ENCODE results near the gene ARHGAP10.

The ARHGAP10 gene

DNA sequence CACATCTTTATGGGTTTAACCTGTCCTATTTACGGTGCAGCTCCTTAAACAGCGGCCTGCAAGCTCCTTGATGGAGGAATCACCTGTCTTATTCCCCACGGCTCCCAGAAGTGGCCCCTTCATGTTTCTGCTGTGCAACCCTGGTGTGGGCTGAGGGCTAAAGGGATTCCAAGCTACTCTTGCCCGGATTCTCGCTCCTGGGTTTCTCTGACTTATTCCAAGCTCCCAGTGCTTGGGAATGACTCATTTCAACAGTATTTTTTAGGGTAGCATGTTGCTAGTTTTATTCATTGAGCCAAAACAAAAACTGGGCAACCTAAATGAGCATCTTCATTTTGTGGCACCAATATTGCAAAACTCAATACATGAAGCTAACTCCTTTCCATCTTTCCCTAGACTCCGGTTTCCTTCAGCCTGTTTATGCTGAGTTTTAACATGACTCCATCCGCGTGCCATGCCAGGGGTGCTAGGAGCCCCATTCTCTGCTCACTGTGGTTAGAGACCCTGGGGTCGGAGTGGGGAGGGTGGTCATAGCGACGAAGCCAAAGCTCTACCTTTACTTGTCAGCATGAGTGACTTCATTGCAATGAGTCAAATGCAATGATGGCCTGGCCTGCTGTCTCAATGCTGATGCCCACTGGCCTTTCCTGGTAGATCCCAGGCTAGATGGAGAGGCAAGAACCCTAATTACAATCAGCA, 360.6 kb downstream of the ARHGAP10 start:
- no peak for DNase-seq (ENCODE audit: low spot score)

DNA sequence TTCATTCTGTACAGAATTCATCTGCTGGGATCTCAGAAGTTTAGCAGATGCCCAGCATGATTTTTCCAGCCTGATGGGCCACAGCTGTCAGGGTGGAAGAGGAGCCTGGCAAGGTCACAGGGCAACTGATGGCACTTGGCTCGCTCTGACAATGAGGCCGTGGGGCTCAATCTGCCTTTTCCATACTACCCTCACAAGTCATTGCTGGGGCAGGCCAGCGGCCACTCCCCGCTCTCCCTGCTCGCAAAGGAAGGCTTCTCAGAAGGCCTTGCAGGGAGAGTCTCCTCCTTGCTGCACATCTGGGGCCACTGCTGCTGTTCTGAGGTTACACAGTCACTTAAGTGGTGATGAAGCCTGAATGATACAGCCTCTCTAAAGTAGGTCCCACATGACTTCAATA, 361.2 kb downstream of the ARHGAP10 start:
- DNase-seq (ENCODE audit: low spot score) = no peak

DNA sequence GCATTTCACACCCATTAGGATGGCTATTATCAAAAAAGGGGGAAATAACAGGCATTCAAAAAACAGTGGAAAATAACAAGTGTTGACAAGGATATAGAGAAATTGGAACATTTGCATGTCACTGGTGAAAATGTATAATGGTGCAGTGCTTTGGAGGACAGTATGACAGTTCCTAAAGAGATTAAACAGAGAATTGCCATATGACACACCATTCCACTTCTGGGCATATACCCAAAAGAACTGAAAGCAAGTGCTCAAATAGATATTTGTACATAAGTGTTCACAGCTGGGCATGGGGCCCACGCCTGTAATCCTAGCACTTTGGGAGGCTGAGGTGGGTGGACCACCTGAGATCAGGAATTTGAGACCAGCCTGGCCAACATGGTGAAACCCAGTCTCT, 362.3 kb downstream of the ARHGAP10 start:
- DNase-seq (ENCODE audit: low spot score) = no peak

DNA sequence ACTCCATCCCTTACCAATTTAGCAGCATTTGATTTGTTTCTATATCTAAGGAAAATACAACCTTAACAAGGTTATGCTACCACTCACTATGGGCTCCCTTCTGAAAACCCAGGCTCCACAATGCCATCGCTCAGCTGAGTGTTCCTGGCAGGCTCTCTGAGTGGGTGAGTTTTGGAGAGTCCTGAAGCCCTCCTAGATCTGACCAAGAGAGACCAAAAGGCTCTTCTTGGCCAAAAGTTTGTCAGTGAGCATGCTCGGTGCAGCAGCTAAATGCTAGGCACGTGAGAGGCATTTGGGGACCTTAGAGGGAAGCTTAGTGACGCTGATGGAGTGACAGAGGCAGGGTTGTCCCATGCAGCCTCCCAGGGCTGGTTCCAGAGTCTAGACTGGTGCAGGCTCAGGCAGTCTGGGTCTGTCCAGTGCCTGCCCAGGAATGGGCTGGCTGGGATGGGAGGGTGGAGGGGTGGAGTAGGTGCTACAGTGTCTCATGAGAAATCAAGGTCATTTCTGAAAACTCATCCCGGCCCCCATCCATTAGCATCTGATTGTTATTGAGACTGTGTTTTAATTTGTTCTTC, 363.5 kb downstream of the ARHGAP10 start:
- DNase-seq (ENCODE audit: low spot score) = no peak

DNA sequence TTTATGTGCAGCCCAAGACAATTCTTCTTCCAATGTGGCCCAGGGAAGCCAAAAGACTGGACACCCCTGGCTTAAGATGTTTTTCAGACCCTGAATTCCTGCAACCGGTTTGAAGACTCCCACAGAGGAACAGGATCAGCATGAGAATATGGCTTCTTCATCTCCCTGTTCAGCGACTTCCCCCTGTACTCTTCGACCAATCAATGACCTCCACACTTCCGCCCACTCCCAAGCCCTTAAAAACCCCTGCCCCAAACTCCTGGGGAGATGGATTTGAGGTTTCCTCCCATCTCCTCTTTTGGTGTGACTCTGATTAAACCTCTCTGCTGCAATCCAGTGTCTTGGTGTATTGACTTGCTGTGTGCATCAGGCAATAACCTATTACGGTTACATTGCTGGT, 365.9 kb downstream of the ARHGAP10 start:
- no peak for DNase-seq (ENCODE audit: low spot score)

DNA sequence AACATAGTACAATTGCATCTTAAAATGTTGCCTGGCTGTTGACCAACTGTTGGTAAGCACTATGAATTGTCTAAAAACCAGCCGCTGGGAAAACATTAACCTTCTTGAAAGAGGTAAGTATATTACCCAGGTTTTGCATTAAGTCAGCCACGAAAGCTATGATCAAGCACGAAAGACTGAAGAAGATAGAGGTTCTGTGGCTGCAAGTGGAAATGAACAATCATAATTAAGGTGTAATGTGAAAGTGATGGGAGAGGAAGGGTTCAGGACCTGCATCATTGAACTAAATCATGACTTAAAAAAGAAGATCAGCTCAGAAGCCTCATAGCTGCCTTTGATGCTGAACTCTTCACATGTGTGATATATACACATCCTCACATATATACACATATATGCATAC, 369.3 kb downstream of the ARHGAP10 start:
- no peak for DNase-seq (ENCODE audit: low spot score)

DNA sequence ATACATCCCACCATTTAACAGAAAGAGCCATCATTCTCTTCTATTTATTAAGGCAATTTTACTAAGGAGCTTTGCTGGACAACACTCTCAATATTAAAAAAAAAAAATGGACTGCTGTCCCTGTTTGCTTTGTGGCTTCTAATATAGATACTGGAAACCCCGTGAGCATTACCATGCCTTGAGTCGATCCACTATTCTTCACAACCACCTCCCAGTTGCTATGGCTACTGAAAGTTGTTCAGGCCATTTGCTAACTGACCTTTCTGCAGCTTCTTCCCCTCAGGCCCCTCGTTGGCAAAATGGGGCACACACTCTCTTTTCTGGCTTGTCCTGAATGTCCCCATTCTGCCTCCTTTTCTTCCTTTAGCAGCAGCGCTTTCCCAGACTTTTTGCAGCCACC, 369.9 kb downstream of the ARHGAP10 start:
- DNase-seq (ENCODE audit: low spot score) = no peak

DNA sequence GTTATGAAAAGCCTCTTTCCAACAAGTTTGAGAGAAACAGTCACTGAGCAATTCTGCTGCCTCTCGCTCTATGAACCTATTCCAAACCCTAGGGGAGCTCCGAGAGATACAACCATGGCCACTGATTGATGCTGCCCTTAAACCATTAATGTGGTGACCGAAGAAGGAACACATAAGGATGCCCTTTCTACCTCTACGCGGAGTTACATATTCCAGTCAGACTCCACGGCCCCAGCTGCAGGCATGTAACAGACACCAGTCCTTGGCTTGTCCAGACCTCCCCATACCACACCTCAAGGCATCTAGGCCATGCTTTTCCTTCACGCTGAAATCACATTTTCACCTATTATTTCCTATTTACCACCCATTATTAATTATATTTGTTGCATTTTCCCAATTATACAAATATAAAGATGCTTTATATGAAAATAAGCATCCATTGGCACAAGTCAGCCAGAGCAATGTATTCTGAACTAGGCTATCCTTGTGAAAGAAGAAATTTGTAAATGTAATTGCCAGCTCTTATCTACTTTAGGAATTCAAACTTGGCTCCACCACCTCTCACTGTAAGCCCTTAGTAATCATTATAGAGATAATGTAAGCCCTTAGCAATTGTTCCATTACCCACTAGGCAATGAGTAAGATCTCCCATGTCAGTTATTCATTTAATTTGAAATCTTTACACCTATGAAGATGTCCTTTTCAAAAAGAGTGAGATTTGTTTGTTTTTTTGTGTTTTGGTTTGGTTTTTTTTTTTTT, 371.9 kb downstream of the ARHGAP10 start:
- no peak for DNase-seq (ENCODE audit: low spot score)

DNA sequence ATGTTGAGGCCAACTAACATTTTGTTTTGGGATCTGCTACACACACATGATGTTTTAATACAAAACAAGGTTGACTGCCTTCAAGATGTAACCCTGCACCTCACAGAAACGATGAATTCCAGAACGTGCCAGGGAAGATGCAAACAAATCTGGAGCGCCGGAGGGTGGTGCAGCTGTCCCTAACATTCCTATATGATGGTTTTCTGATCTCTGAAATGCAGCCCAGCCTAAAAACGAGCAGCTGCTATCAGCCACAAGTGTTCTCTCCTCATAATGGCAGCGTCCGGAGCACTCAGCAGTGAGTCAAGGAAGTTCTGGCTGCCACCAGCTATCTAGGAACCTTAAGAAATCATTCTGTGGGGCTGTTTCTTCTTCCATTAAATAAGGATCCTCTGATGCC, 376.9 kb downstream of the ARHGAP10 start:
- no peak for DNase-seq (ENCODE audit: low spot score)

DNA sequence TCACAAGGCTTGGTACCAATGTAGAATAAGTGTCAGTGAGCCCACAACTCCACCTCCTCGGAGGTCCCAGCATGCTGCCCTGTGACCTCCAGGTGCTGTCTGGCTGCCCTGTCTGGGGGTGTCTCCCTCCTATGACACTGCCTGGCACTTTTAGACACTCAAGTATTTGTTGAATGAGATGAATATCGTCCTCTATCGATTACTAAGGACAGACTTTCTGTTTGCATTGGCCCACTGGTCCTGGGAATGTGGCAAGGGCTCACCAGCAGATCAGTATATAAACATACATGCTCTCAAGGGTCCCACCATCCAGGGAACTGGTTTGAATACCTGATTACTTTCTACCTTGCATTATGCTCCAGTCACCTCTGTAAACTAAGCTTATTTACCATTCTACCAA, 377.3 kb downstream of the ARHGAP10 start:
- DNase-seq (ENCODE audit: low spot score) = no peak

DNA sequence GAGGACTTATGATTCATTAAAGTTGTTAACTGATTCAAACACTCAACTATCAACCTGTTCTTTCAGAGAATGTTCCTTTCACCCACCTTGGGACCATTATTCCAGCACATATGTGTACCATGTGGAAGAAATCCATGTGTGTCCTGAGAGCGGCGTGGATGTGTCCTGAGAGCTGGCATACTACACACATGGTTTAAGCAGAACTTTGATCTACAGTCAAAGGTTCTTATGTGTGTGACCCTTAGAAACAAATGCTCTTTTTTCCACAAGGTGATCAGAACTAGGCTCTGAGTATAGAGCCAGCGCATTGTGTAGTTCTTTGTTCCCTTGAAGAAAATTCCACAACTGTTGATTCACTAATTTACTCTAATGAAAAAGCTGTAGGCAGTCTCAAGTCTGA, 378.3 kb downstream of the ARHGAP10 start:
- DNase-seq (ENCODE audit: low spot score) = no peak

DNA sequence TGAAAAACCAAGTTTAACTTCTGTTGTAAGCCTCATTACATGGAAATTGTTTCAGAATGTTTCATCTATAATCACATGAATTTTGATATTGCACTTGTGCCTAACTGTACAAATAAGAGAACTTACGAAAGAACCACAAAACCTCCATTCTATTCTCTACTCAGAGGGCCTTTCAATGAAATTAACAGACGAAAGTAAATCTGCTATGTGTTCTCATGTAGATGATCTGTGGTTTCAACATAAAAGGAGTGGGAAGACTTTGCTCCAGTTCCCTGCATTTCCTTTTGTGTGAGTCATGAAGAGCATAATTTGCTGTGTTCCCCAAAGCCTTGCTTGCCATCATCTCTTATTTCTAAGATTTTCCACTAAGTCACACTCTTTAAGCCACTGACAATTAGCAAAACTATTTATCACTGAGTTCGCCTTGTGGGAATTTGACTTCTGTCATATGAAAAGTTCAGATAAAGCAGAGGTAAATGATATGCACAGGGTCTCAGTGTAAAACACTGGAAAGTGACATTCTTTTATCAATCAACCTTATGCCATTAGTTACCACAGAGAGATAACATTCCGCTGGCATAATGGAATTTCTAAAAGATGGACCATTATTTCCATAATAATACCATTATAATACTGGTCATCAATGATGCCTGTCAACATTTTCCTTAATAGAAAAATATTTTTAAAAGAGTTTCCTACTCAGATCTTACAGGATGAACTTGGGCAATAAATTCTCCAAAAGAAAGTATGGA, 380.5 kb downstream of the ARHGAP10 start:
- DNase-seq (ENCODE audit: low spot score) = no peak

DNA sequence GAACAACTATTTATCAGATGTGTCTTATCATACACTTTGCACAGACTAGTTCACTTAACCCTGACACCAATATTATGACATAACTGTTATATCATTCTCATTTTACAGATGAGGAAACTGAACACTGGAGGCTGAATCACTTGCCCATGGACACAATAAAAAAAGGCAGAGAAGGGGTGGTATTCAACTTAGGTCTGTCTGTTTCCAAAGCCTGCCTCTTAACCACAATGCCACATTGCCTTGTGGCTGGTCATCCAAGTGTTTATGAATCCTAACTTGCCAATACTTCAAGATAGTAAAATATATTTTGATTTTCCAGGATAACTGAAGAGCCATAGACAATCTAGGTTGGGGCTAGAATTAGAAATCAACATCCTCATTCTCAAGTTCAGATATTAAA, 382.5 kb downstream of the ARHGAP10 start:
- DNase-seq (ENCODE audit: low spot score) = no peak

DNA sequence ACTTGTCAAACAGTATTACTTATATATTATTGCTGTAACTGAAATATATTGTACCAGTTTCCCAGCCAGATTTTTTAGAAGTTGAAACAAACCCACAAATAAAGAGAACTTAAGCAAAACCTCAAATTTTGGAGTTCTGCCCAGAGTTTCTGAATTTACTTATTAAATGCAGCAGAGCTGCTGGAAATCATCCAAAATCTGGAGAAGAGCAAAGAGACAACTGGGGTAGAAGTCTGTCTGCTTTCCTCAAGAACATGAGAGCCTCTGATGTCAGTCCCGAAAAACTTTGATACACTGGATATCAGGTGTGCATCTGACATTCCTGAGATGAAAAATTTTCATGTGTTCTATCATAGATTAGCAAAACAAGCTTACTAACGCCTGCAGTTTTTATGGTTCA, 384.4 kb downstream of the ARHGAP10 start:
- DNase-seq (ENCODE audit: low spot score) = no peak

DNA sequence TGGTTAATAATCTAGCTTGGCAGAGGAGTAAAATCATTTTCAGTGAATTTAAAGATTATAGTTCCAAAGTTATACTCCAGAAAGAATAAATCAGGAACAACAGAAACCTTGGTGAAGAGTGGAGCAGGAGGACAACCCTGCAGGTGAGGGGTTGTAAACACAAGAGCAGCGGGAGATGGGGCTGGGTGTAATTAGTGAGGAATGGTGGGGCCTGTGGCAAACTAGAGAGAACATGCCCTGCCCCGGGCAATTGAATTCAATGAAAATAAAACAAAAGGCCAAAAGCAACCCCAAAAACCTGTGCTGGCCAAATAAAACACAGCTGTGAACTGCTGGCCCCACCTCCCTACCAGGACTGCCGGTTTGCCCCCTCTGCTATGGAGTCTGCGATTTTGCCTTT, 385.1 kb downstream of the ARHGAP10 start:
- DNase-seq (ENCODE audit: low spot score) = no peak

DNA sequence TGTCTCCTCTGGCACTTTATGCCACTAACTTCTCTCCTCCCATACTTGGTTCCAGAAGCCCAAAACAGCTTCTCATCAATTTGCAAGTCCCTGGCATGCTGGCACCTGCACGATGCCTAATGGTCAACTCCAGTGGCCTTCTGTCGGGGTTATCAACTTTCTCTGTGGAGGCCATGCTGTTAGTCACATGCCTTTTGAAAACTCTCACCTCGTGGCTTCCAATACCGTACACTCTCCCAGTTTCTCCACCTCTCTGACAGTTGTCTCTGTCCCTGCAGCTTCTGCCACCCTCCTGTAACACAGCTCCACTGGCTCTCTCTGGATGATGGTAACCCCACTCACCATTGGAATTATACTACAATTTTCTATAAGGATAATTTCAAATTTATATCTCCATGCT, 386.3 kb downstream of the ARHGAP10 start:
- no peak for DNase-seq (ENCODE audit: low spot score)

DNA sequence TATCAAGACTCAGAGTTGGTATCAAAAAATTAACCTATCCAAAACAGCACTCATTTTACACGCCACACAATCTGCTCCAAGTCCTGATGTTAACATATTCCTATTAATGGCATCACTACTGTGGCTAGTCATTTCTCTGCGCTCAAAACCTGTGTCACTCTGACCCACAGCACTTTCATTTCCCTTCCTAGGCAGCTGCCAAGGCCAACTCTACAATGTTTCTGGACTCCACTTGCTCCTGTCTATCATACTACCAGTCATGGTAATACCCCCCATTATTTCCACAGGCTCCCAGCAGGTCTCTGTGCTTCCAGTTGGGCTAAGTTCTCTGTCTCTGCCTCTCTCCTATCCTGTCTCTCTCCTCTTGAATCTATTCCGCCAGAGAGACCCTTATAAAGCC, 386.7 kb downstream of the ARHGAP10 start:
- no peak for DNase-seq (ENCODE audit: low spot score)

DNA sequence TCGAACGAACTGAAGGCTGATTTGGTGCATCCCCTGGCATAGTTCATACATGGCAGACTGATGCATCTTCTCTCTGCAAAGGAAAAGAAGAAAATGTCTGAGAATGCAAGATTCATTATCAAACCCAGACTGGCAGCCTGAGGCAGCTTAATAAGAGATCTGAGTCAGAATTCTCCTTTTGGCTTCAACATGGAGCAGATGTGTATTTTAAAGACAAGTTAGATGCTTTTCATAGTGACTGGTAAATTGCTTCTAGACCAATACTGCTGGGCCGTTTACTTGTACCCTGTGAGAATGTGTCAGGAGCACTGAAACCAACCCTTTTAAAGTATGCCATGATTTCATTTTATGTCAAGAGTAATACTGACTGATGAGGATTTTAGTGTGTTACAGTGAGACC, 388.3 kb downstream of the ARHGAP10 start:
- no peak for DNase-seq (ENCODE audit: low spot score)

Data from HuH-7 (cell line).